Measurements from ENCODE around the gene PDE6D.

DNA sequence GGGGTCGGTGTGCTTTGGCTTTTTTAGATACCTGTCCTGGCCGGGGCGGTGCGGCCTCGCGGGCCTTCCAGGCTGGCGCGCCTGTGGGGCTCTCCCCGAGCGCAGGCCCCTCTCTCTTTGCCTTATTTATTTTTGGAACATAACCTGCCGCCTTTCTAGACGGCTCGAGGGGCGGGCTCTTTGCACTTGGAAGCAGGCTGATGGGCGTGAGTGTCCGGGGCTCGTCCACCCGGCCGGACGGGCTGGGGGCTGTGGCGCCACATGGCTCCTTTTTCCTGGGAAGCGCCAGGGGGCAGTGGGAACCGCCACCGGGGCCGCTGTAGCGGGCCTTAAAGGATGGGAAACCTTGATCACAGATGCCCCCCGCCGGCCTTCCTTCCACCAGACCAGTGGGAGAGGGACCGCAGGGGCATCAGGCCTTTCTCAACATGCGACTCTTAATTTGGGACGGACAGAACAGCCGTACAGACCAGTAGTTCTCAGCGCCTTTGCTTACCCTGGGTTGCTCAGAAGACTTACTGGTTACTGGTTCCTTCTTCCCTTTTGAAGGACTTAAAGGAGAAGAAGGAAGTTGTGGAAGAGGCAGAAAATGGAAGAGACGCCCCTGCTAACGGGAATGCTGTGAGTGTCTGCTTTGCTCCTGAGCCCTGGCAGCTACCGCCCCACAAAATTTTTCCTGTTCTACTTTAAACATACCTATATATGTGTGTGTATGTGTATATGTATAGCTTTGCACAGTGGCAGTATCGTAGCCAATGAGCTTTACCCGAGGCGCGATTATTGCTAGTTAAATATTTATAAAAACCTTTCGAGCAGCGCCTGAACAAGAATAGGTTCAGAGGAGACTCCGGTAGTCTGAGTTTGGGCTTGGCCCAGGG lies 70.0 kb downstream of the PDE6D start:
- no peak for TF ChIP-seq POLR2A (IDR thresholded peaks at IDR 0.05; ENCODE audit: low read depth, low read length)
- no peak for TF ChIP-seq POLR2AphosphoS5 (IDR thresholded peaks at IDR 0.05; ENCODE audit: low read depth, low read length)
- TF ChIP-seq PAX5 (IDR thresholded peaks at IDR 0.05; ENCODE audit: insufficient read depth, low read length, severe bottlenecking): no peak
- no peak for TF ChIP-seq TAF1 (IDR thresholded peaks at IDR 0.05; ENCODE audit: low read depth, low read length)
- TF ChIP-seq POU2F2 (IDR thresholded peaks at IDR 0.05; ENCODE audit: low read depth, low read length): no peak
- TF ChIP-seq SPI1 (IDR thresholded peaks at IDR 0.05; ENCODE audit: low read depth, low read length): no peak

Data from GM12891 (cell line).